OCI-LY3 (cell line): ENCODE results near the gene OR51E1.

ENCODE experiments used
- H2AFZ ChIP-seq: fragments of 200-600, 300-600 bp; shearing (Covaris generic); 2 replicates; pipeline ENCODE4 v1.6.0; 2014; ENCODE audit warnings: antibody characterized with exemption, low read depth, low read length
- H3K27ac ChIP-seq: fragments of 200-600, 300-600 bp; sonication (generic); 2 replicates; pipeline ENCODE4 v1.5.1; 2014; ENCODE audit warnings: mild to moderate bottlenecking, low read length, moderate library complexity, mixed read lengths
- H3K27me3 ChIP-seq: fragments of 200-600, 300-600 bp; sonication (generic); 2 replicates; pipeline ENCODE4 v1.6.1; 2014; ENCODE audit warnings: low read depth, low read length, mixed read lengths
- H3K36me3 ChIP-seq: fragments of 200-600, 300-600 bp; sonication (generic); replicated peaks from 2 replicates; pipeline ENCODE3; 2014; ENCODE audit warnings: low read depth, low read length, mixed read lengths
- H3K4me1 ChIP-seq: fragments of 300-600, 200-600 bp; sonication (generic); 2 replicates; pipeline ENCODE4 v1.6.1; 2014; ENCODE audit warnings: low read length, mixed read lengths
- H3K4me2 ChIP-seq: fragments of 200-600, 300-600 bp; sonication (generic); 2 replicates; pipeline ENCODE4 v1.6.1; 2014; ENCODE audit warnings: low read length, mixed read lengths
- H3K4me3 ChIP-seq: fragments of 300-600, 200-600 bp; sonication (generic); 2 replicates; pipeline ENCODE4 v1.5.1; 2014; ENCODE audit warnings: antibody characterized with exemption, mild to moderate bottlenecking, low read length, moderate library complexity
- H3K79me2 ChIP-seq: fragments of 300-600, 200-600 bp; shearing (Covaris generic); 2 replicates; pipeline ENCODE4 v1.6.1; 2014; ENCODE audit warnings: mild to moderate bottlenecking, low read length, mixed read lengths
- H3K9ac ChIP-seq: fragments of 300-600, 200-600 bp; shearing (Covaris generic); 2 replicates; pipeline ENCODE4 v1.6.0; 2014; ENCODE audit warnings: mild to moderate bottlenecking, low read length, moderate library complexity
- H3K9me3 ChIP-seq: fragments of 200-600, 300-600 bp; shearing (Covaris generic); 2 replicates; pipeline ENCODE4 v1.6.1; 2014; ENCODE audit warnings: low read length, mixed read lengths; ENCODE audit not compliant: insufficient read depth
- H4K20me1 ChIP-seq: fragments of 200-600, 300-600 bp; sonication (generic); 2 replicates; pipeline ENCODE4 v1.6.1; 2016; ENCODE audit warnings: low read length, mixed read lengths; ENCODE audit not compliant: insufficient read depth
- EZH2phosphoT487 ChIP-seq: fragments of 200-600 bp; shearing (Covaris generic); IDR thresholded peaks from 2 replicates; pipeline ENCODE4 v1.6.1; 2018; ENCODE audit warnings: antibody characterized with exemption, mixed run types, low read depth
- TF ChIP-seq, protein P1 (sequence below): fragments of 200-600, 300-600 bp; sonication (generic); IDR thresholded peaks from 2 replicates; pipeline ENCODE4 v1.5.1; 2014; ENCODE audit warnings: antibody characterized with exemption, low read length, low read depth

Gene OR51E1

GRCh38 chr11:4607781-4608666, 35.8 kb upstream of the OR51E1 start, which contains the start of gene TRIM68:
Gene TRIM68 (minus strand): TSS chr11:4608231. CDS start chr11:4605504, 2,727 bp downstream.
- H3K4me2 ChIP-seq = peak within 1 kb of the TSS; percentile 98
- peak within 1 kb of the TSS; percentile 99 for H2AFZ ChIP-seq
- H3K36me3 ChIP-seq = peaks cover 4% of the 10 kb centered on the region
- no peaks in the 10 kb centered on the region for H4K20me1 ChIP-seq
- H3K79me2 ChIP-seq = peaks cover 4% of the 10 kb centered on the region; the same call in 1 of the 2 replicates
- peaks cover 21% of the 10 kb centered on the region for H3K4me1 ChIP-seq
- H3K9ac ChIP-seq = peak within 1 kb of the TSS; percentile 84
- H3K9me3 ChIP-seq = no peaks in the 10 kb centered on the region
- no peaks in the 10 kb centered on the region for H3K27me3 ChIP-seq
- peak within 1 kb of the TSS; percentile 92 for H3K4me3 ChIP-seq
- TF ChIP-seq EZH2phosphoT487 = no peak
- TF ChIP-seq, protein P1, sequence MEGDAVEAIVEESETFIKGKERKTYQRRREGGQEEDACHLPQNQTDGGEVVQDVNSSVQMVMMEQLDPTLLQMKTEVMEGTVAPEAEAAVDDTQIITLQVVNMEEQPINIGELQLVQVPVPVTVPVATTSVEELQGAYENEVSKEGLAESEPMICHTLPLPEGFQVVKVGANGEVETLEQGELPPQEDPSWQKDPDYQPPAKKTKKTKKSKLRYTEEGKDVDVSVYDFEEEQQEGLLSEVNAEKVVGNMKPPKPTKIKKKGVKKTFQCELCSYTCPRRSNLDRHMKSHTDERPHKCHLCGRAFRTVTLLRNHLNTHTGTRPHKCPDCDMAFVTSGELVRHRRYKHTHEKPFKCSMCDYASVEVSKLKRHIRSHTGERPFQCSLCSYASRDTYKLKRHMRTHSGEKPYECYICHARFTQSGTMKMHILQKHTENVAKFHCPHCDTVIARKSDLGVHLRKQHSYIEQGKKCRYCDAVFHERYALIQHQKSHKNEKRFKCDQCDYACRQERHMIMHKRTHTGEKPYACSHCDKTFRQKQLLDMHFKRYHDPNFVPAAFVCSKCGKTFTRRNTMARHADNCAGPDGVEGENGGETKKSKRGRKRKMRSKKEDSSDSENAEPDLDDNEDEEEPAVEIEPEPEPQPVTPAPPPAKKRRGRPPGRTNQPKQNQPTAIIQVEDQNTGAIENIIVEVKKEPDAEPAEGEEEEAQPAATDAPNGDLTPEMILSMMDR = no peak
- peak within 1 kb of the TSS; percentile 52 for H3K27ac ChIP-seq

GRCh38 chr11:4610258-4610935, 33.4 kb upstream of the OR51E1 start:
- peaks cover 4% of the 10 kb centered on the region; the same call in 1 of the 2 replicates for H3K79me2 ChIP-seq
- H3K4me3 ChIP-seq = peak overlapping the region; percentile 44
- peaks cover 21% of the 10 kb centered on the region for H3K4me1 ChIP-seq
- no peaks in the 10 kb centered on the region for H3K27me3 ChIP-seq
- H4K20me1 ChIP-seq = no peaks in the 10 kb centered on the region
- H2AFZ ChIP-seq = peak overlapping the region; percentile 95
- H3K27ac ChIP-seq = no peak overlapping the region
- 0 out of 2 replicates have a peak overlapping the region, but pooled peaks have one; percentile 16 for H3K9ac ChIP-seq
- no peaks in the 10 kb centered on the region for H3K9me3 ChIP-seq
- TF ChIP-seq, protein P1 = no peak
- no peak for TF ChIP-seq EZH2phosphoT487
- H3K4me2 ChIP-seq = peak overlapping the region; percentile 53
- H3K36me3 ChIP-seq = no peaks in the 10 kb centered on the region

GRCh38 chr11:4611986-4612385, 31.8 kb upstream of the OR51E1 start:
- Histone ChIP-seq H3K4me1 (peaks cover 18% of the 10 kb centered on the region), H4K20me1 (no peaks in the 10 kb centered on the region), H2AFZ (no peak overlapping the region), H3K27ac (no peak overlapping the region), H3K4me3 (no peak overlapping the region), H3K79me2 (peaks cover 4% of the 10 kb centered on the region; the same call in 1 of the 2 replicates), H3K9ac (no peak overlapping the region), H3K36me3 (no peaks in the 10 kb centered on the region), H3K27me3 (no peaks in the 10 kb centered on the region), H3K4me2 (no peak overlapping the region), H3K9me3 (no peaks in the 10 kb centered on the region)
- no peak for TF ChIP-seq EZH2phosphoT487
- TF ChIP-seq, protein P1 = no peak
